HG02678 (cell line): ENCODE data around the gene TANC1.

ENCODE experiments used
- ATAC-seq: cut with Tn5 transposase; IDR thresholded peaks from one replicate; pipeline ENCODE4 v1.9.1; 2021; ENCODE audit warnings: mild to moderate bottlenecking, moderate library complexity; ENCODE audit not compliant: unreplicated experiment

The TANC1 gene

DNA sequence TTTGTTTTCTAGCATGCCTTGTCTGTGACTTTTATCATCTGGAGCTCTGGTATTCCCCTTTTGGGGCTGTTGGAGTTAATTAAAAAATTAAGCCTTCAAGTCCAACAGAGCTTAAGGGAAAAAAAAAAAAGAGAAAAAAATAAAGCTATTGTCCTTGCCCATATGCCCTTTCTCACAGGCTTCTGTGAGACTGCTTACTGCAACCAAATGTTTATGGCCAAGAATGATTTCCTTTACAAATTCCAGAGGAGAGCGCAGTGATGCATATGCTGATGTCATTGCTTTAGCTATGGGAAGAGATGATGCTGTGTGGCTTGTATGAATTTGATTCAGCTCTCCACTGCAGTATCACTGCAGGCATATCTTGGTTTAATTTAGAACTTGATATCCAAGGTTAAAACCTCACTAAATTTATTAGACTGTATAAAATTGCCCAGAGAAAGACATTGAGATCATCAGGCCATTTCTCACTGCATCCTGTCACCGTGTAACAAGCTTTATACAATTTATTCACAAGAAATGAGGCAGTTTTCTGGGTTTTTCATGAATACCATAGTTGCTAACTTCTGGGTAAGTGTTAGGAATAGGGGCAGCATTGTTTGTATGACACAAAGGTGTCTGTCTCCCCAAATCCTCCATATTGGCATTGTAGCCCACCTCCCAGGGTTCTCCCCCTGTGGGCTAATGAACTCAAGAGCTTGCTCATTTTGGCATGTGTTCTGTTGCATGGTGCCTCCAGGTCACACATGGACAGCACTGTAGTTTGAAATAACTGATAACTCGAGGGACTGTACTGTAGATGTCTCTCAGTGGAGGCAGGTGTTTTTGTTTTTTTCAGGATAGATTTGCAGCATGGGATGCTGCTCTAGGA is 85.0 kb downstream of the TANC1 start:
- ATAC-seq = no peak

DNA sequence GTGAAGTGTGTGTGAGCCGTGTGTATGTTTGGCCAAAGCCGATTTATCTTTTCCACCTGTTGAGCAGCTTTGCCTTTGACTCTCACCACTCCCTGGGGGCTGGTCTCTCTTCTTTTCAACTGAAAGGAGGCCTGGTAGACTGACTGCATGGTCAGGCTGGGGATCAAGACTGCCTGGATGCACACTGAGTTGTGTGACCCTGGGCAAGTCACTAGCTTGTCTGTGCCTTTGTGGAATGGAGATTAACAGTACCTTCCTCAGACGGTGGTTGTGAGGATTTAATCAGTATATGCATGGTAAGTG is 85.5 kb downstream of the TANC1 start:
- ATAC-seq = no peak

DNA sequence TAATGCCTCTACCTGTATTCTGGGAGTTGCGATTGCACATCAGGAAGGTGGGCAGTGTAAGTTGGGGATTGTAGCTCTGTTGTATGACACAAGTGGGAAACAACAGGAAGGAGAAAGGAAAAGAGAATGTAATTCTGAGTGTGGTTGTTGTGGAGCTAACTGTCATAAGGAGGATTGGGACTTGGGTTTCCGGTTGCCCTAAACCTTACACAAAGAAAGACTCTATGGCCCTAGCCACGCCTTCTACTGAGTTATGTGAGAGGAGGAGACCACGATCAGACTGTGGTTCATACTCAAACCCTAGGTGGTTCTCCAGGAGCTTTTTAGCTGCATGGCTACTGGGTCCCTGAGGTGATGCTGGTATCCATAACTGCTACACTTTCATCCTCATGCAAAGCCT is 86.5 kb downstream of the TANC1 start:
- no peak for ATAC-seq

DNA sequence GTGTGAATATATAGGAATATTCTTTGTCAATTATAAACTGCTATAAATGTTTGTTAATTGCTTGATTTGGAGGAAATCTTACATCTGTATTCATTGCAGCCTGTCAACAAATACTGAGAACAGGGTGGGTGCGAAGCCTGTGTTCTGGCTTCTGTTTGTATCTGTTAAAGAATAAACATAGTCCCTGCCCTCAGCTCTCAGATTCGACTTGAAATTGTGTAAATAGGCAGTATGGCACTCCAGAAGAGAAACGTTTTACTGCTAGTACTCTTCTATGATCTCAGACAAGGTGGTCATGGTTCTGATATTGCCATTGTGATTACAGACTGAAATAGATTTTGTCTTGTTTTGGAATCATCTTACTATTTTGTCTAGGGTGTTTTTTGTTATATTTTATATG is 92.1 kb downstream of the TANC1 start:
- ATAC-seq = no peak

DNA sequence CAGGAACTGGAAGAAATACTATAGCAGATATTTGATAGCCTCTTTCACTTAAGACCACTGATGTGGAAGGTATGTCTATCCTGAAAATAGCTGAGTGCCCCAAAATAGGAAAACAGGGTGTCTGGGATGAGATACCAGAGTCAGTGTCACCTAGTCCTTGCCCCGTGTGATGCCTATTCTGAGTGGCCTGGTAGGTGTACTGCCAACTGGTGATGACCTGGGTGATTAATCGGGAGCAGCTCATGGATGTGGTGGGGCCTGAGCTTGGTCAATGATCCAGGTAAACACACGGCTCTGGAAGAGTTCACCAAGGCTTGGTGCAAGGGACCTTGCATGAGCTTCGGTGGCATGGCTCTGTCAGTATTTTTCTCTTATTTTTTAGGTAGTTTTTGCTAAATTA is 95.2 kb downstream of the TANC1 start:
- no peak for ATAC-seq

DNA sequence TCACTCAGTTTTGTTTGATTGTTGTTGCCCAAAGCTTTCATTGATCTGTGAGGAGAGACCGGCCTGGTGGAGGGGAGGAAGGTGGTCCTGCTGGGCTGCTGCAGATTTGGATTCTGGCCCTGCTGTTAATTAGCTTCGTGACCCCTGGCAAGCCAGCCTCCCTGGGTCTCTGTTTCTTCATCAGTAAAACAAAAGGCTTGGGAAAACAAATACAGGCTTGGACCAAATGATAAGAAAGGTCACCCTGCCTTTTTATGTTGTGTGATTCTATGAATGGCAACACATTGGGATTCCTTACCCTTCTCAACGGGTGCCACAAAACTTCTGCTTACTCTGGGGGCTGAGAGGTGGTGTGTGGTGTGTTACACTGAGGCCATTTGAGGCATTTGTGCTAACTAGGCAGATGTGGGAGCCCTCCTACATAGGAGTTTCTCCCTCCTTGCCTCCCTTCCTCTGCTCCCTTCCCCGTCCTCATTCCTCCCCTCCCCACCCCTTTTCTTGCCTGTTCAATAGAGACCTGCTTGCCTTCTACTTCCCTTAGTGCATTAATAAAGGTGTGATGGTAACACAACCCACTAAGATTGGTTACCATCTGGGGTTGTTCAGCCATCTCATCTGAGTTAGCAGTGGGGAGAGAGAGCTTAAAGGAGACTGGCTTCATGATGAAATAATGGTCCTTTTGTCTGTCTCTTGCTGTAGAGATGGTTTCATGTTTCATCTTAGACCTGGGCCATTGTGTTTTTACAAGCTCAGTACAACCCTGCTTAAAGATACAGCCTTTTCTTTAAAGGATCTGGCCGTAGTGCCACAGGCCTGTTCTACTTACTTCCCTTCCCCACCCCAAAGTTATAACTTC is 96.2 kb downstream of the TANC1 start:
- no peak for ATAC-seq

DNA sequence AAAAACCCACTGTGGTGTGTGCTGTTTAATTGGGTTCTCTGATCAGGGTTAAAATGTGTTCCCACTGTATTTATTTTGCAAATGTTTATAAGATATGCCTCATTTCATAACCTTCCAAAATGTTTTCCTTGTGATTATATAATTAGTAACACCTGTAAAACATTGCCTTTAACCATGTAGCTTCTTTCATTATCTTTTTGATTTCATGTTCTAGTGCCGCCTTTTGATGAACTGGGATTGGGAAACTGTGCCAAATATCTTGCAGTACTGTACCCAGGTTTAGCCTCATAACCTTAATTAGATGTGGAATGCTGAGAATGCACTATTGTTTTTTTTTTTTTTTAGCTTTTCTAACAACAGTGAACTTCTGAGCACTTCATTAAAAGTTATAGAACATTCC is 96.9 kb downstream of the TANC1 start:
- no peak for ATAC-seq

DNA sequence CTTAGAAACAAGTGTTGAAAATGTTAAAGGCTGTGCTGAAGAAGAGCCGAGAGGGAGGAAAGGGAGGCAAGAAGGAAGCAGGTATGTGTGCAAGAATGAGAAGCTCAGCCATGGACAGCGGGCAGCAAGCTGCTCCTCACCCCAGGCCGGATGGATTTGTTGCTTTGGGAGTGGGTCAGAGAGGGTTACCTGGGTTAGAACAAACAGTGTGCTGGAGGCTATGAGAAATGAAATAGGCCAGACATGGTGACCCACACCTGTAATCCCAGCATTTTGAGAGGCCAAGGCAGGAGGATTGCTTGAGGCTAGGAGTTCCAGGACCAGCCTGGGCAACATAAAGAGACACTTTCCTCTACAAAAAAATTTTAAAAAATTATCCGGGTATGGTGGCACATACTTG is 97.5 kb downstream of the TANC1 start:
- no peak for ATAC-seq

DNA sequence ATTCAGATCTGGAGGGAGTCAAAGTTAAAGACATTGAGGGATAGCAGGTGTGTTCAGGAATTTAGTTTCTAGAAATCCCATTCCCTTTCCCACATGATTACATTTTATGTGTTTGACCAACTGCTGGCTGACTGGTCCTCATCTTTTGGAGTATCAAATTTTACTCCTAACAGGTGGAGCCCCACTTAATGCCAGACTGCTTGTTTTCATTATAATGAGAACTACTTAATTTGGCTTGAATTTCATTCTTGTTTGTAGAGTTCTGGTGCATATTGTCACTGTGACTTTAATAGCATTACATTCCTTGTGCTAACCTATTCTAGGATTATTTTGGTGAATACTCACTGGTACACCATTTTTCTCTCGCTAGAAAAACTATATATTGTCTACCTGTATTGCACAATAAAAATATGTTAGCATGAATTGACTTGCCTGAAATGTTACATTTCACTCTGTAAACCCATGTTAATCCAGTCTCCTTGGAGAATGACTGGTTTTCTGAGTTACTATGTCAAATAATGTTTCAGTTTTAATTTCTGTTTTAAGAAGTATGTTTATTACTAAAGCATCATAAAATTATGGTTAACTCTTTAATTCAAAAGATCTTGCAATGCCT is 98.2 kb downstream of the TANC1 start:
- no peak for ATAC-seq

DNA sequence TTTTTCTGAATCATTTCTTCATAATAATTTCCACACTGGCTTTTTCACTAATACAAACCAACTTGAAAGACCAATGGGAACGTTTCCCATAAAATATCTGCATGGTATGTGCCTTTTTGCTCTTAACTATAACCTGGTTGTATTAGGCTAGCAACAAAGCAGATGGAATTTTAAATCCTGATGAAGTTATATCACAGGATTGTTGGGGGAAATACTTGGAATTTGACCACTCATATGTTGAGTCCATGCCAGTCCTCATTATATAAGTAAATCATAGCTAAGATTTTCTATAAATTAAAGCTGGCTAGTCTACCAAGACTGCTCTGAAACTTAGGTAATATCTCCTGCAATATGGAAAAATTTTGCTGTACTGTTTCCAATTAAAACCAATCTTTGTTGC is 99.5 kb downstream of the TANC1 start:
- no peak for ATAC-seq

DNA sequence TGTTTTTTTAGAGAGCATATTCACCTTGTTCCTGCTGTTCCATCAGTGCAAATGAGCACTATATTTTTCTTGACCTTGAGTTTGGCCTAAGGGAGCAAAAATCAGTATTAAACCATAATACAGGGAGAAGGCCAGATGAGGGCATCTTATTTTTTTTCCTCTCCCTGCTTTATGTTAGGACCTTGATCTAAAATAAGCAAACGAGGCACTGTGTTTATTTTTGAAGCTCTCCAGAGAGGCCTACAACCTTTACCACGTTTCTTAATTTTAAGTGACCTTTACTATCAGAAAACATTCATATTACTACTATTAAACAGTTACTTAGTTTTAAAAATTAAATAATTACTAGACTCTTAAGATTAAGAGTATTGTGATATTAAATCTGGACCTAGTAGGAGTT is 100.8 kb downstream of the TANC1 start:
- no peak for ATAC-seq

DNA sequence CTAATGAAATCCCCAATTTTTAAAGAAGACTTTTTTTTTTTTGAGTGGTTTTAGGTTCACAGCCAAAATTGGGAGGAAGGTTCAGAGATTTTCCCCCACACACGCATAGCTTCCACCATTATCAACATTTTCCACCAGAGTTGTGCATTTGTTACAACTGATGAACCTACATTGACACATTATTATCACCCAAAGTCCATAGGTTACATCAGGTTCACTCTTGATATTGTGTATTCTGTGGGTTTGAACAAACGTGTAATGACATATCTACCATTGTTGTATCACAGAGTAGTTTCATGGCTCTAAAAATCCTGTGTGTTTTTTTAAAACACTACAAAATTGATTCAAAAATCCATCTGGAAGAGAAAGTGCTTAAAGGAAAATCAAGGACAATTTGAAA is 101.8 kb downstream of the TANC1 start:
- no peak for ATAC-seq

DNA sequence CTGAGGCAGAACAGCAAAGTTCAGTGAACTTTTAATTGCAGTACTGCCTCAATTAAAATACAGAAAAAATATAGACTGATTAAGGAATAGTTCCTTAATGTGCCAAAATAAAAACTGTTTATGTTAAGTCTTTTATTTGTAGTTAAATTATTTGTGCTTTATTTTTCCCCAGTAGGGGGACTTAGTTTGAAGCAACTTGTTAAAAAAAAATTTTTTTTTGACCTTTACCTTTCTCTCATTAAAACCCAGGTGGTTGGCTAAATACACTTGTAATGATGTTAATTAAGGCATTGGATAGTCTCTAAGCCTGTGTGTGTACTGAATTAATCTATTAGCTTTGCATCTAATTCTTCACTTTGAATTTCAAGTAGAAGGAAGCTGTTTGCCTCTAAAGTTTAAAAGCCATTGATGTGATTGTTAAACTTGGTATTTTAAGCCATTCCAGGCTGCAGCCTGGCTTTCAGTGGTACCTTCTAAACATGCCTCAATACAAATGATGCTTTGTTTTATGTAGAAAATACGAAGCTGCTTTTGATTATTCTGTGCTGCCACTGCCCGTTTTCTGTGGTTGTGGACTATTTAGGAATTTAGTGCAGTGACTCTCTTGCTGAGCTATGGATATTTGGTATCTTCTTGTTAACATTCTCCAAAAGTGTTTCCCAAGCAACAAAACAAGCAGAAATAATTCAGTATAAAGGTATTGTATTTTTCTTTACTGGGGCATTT is 102.9 kb downstream of the TANC1 start:
- no peak for ATAC-seq

DNA sequence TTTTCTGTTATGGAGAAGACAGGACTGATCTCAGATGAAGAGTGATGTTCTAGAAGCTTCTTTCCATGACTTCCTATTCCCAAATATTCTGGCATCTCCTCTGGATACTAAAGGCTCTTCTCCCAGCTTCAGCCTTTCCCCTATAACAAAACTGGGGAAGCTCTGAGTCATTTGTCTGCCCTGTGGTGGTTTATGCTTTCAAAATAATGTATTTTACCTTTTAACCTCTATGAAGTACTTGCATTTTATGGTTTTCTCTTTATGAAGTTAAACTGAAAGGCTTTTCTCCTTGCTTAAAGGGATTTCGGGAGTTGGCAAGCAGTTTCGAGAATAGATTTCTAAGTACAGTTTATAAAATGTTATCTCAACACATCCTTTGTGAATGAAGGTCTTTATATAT is 104.4 kb downstream of the TANC1 start:
- ATAC-seq = no peak

DNA sequence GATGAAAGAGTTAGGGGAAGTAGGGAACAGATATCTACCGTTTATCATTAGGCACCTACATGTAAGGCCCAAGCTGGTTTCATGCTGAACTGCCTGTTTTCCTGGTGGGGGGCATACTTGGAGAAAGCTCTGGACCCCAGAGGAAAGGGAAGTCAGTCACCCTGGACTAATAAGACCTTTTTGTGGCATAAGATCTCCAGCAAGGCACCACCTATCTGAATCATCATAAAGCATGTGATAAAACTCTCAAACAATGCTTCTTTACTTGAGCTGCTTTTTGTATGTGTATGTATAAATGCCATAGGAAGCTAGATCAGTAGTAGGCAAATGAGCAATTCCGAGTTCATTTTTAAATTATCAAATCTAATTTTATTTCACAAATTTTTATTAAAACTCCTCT is 104.8 kb downstream of the TANC1 start:
- ATAC-seq = no peak

DNA sequence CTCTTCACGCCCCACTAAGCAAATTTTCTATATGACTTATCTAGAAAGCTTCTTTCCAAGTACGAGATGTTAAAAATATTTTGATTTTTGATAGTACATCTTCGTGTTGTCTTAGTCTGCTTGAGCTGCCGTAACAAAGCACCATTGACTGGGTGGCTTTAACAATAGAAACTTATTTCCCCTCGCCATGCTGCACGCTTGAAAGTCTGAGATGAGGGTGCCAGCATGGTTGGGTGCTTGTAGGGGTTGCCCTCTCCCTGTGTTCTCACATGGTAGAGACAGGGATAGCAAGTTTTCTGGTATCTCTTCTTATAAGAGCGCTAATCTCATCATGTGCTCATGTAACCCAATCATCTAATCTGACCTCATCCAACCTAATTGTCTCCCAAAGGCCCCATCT is 106.2 kb downstream of the TANC1 start:
- ATAC-seq = no peak

DNA sequence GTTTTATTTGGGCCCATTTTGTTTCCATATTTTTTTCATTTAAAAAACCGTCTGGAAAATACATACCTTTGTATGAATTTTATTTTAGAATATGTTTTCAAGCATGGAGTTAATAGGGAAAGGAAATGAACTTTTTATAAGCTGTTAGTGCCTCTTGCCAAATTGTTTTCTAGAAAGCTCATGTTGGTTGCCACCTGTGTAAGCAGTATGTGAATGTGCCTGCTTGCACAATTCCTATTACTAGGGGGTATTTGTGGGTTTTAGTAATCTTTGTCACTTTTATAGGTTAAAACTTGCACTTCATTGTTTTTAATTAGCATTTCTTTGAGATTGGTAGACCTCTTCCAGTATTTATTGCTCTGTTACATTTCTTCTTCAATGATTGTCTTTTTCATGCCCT is 107.3 kb downstream of the TANC1 start:
- ATAC-seq = no peak

DNA sequence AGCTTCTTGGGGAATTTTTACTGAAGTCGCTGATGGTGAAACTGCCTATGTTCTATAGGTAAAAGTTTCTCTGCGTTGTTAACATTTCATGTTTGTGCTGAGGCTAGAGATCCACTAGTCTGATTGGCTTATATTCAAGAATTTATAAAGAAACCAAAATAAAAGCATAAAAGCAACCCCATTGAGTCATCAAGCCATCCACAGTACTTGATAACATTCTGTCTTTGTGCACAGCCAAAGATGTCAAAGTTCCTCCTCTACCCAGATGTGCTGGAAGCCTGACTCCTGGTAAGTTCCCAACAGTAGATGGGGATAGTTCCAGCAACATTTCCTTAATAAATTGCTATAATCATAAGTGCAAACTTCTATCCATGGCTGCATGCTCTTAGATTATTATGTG is 107.8 kb downstream of the TANC1 start:
- ATAC-seq = no peak

DNA sequence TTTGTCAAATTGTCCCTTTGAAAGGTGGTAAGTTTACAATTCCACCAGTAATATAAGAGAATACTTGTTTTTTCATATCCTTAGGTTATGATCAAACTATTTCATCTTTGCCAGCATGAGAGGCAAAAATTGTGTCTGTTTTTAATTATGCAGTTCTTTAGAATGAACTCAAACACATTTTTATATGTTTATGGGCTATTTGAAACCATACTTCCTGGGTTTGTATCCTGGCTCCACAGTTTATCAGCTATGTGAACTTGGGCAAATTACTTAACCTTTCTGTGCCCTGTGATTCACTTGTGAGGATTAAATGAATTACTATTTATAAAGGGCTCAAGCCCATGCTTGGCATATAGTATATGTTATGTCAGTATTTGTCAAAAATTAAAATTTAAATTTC is 109.4 kb downstream of the TANC1 start:
- ATAC-seq = no peak

DNA sequence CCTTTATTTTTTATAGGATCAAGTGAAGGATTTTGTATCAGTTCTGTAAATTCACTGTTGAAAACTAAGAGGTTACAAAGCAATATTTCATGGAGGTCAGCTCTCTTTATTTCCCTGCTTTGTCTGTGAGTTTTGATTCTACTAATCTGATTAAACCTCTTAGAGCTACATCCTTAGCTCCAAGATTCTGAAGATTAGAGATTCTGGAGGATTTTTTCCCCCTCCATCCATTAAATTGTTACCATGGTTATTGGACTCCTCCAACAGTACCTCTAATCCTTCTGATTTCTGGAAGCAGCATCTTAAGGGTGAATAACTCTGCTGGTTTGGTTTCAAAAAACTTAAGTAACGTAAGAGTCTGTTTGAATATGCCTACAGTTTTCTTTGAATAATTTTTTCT is 110.0 kb downstream of the TANC1 start:
- ATAC-seq = no peak

DNA sequence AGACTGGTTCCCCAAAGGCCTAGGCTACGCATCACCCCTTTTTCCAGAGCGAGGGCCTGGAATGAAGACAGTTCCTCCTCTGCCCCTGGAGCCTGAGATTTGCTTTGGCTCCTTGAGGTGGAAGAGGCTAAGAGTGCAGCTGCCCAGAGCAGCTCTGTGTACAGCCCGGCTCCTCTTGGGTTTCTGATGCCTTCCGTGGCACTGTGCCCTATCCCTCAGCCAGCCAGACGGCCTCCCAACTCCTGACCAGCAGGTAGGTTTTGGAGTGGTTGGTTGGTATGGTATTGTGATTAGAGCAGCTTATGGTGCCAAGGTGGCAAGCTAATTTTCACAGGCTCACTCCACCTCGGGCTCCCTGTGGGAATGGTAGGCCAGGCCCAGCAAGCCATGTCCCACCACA is 112.2 kb downstream of the TANC1 start:
- ATAC-seq = no peak
